Activated gamma-delta T cell treated with Interleukin-2 at 50 U/mL for 16 hours (primary cell): Measurements from ENCODE around the gene IFIT1B.
A peak's percentile ranks its signal among the peaks of the same experiment; 100 is the strongest.
"Not testable (repeated sequence)": the region's sequence is repeated elsewhere in the genome, so short reads cannot be mapped to it uniquely, and the experiment has no call there.

Source experiments
- DNase-seq: peaks from one replicate; pipeline ENCODE4 v3.0.0-alpha.2; 2020

Gene IFIT1B

DNA sequence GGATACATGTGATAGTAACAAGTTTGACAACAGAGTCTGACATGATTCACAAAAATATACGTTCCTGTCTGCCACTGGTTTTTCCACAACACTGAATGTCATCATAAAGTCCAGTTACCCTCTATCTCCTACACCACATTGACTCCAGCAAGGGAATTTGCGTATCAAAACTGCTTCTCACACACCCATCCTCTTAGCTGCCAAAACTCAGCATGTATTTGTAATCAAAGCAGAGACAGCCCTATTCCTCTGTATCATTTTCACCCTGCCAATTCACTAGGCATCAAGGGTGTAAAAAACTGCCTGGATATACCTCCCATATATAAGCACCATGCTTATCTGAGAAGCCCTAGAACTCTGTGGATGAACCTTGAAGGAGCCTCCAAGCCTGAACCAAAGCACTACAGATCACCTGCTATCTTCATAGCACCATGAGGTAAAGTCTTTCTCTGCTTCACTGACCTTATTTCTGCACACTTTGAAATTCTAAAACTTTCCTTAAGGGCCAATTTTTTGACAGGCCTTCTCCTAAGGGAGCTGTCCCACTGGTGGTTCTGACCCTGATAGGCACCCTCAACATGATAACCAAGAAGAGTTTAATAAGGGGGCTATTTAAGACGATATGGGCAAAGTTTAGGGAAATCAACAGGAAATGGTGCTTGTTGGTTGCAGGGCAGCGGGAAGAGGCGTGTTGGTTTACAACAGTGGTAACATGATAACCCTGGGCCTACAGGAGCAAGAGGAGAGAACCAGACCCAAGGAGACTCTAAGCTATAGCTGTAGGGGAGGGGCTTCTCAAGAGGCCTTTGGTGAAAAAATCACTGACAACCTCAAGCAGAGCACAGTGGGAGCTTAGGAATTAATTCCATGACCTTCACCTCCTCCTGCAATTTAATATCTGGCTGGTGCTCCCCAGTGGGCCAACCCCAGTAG lies at the start of gene IFIT1B:
Gene IFIT1B, plus strand, starts transcription at position 352 of the 933 bp plus-strand sequence. Its CDS starts 80 bp downstream, at position 432.
- DNase-seq: no peak

GRCh38 chr10:89329151-89329550 lies 48.7 kb upstream of the IFIT1B start:
- no peak for DNase-seq

DNA sequence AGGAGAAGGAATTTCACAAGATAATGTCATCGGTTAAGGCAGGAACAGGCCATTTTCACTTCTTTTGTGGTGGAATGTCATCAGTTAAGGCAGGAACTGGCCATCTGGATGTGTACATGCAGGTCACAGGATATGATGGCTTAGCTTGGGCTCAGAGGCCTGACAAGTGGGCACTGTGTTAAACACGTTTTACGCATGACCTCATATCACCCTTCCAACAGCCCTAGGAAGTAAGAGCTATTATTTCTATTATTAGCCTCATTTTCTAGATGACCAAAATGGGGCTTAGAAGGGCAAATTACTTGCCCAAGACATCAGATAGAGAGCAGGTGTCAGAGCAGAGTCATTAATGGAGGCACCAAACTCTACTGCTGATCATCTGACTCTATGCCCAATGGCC lies 47.8 kb upstream of the IFIT1B start:
- not testable (repeated sequence) for DNase-seq

GRCh38 chr10:89330537-89331212 lies 47.2 kb upstream of the IFIT1B start:
- no peak for DNase-seq

DNA sequence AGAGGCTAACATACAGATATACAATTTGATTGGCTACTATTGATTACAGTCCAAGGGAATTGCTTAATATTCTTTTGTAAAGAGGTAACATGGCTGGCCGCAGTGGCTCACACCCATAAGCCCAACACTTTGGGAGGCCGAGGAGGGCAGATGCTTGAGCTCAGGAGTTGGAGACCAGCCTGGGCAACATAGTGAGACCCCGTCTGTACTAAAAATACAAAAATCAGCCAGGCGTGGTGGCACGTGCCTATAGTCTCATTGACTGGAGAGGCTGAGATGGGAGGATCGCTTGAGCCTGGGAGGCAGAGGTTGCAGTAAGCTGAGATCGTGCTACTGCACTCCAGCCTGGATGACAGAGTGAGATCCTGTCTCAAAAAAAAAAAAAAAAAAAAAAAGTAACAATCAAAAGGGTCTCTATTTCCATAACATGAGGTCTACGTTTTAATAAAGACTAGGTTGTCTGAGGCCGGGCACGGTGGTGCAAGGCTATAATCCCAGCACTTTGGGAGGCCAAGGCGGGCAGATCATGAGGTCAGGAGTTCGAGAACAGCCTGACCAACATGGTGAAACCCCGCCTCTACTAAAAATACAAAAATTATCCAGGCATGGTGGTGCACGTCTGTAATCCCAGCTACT lies 46.3 kb upstream of the IFIT1B start:
- not testable (repeated sequence) for DNase-seq

DNA sequence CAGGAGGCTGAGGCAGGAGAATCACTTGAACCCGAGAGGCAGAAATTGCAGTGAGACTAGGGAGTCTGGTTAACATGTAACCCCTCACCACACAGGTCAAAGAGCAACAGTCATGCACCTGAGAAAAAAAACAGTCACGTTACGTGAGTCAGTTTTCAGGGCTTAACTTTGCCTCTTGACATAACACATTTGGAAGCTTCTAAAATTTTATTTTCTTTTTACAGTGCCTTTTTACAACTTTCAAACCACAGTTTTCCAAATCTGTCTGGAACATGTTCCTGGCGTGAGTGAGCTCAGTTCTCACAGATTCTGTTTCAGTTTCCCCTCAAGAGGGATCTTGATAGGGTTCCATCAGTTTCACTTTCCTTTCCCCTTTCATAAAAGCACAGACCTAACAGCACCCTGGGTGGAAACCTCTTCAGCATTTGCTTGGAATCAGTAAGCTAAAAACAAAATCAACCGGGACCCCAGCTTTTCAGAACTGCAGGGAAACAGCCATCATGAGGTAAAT lies 45.7 kb upstream of the IFIT1B start:
- no peak for DNase-seq

- DNase-seq: no peak
Observed at GRCh38 chr10:89335226-89335625, 42.6 kb upstream of the IFIT1B start.

- no peak for DNase-seq
Observed at GRCh38 chr10:89336241-89336640, 41.6 kb upstream of the IFIT1B start.

GRCh38 chr10:89337484-89337883 lies 40.4 kb upstream of the IFIT1B start:
- DNase-seq: peak; percentile 12

DNA sequence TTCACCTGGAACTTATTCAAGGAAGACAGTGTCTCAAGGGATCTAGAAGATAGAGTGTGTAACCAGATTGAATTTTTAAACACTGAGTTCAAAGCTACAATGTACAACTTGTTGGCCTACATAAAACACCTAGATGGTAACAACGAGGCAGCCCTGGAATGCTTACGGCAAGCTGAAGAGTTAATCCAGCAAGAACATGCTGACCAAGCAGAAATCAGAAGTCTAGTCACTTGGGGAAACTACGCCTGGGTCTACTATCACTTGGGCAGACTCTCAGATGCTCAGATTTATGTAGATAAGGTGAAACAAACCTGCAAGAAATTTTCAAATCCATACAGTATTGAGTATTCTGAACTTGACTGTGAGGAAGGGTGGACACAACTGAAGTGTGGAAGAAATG lies 39.1 kb upstream of the IFIT1B start:
- DNase-seq: no peak

DNA sequence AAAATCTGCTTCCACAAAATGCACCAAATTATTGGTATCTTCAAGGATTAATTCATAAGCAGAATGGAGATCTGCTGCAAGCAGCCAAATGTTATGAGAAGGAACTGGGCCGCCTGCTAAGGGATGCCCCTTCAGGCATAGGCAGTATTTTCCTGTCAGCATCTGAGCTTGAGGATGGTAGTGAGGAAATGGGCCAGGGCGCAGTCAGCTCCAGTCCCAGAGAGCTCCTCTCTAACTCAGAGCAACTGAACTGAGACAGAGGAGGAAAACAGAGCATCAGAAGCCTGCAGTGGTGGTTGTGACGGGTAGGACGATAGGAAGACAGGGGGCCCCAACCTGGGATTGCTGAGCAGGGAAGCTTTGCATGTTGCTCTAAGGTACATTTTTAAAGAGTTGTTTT lies 38.0 kb upstream of the IFIT1B start:
- no peak for DNase-seq

DNA sequence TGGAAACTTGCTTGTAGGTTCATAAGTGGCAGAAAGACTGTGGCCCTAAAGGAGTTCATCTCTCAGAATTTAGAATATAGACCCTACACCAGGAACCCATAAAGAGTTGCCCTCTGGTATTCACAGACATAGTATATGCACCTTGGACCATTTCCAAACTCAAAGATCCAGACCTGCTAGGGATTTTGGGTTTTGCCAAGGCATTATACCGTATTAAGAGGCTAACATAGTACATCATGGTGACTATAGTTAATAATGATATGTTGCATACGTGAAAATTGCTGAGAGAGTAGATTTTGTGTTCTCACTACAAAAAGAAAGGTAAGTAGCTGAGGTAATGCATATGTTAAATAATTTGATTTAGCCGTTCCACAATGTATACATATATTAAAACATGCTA lies 36.2 kb upstream of the IFIT1B start:
- DNase-seq: no peak

DNA sequence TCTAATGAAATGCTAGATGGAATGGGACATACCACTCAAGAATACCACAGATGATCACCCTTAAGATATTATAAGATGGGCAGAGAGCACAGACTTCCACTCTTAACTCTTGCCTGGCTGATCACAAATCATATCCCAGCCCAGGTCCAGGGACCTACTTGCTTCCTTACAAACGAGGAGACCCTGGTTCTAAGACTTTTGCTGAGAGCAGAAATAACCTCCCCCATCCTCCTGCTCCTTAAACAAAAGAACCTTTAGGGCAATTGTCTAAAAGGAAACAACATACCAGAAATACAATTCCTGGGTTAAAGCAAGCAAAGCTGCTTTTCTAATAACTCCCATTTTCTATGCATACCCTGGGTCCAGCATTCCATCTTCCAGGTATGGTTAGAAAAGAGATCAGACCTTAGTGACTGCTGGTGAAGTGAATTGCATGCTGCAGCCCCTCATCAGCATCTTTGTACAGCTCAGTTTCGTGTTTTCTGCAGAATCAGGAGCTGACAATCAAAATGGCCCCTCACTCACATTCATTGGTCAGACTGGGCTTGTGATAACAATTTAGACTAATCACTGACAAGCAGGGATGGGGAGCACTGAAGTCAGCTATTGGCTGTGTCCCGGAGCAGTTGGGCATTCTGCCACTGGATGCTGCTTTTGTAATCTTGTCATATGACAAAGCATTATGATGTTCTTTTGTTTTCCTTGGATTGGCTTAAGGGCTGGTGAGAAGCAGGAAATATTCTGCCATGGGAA lies 35.5 kb upstream of the IFIT1B start:
- DNase-seq: no peak

GRCh38 chr10:89343089-89343767 lies 34.6 kb upstream of the IFIT1B start:
- no peak for DNase-seq

- no peak for DNase-seq
Observed at GRCh38 chr10:89344156-89344555, 33.7 kb upstream of the IFIT1B start.

- no peak for DNase-seq
Observed at GRCh38 chr10:89345367-89346000, 32.4 kb upstream of the IFIT1B start.

DNA sequence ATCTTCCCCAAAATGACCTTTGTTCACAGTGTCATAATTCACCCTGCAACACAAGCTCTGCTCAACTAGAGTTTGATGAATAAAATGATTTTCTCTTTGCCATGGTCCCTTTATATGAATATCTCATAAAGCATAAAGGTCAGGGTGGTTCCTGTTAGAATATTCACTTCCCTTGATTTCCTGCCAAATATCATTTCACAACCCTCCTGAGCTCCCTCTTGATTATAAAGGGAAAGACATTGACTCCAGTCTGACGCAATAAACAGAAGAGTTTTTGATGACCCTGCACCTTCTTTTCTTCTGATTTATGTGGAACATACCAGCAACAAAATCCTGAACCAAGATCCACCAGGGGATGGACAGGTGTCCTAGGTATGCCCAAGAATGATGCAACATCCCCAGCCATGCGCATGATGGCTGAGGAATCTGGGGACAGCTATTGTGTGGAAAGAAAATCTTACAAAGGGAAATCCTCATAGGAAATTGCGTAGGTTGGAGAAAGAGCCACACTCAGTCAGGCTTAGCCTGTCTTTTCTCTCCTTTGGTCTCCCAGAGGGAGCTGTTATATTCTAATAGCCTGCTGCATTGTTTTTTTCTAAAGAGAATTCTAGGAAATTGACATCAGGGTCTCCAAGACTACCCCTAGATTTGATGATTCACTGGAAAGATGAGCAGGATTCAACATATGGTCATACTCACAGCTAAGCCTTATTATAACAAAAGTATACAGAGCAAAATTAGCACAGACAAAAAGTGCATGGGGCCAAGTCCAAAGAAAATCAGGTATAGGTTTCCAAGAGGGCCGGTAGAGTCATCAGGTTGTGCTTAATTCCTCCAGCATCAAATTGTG lies 31.2 kb upstream of the IFIT1B start:
- no peak for DNase-seq

- DNase-seq: no peak
Observed at GRCh38 chr10:89347701-89348457, 30.0 kb upstream of the IFIT1B start.

GRCh38 chr10:89348481-89348880 lies 29.4 kb upstream of the IFIT1B start:
- DNase-seq: no peak

- DNase-seq: no peak
Observed at GRCh38 chr10:89348975-89349374, 28.9 kb upstream of the IFIT1B start.
